Hippocampal formation (tissue), 2 donors: Measurements from ENCODE around the gene ALKBH7.

Source experiments
- DNase-seq, 2 donors: peaks; one replicate each; lab custom pipeline; 2025; lab: John Stamatoyannopoulos, UW

ALKBH7 gene

DNA sequence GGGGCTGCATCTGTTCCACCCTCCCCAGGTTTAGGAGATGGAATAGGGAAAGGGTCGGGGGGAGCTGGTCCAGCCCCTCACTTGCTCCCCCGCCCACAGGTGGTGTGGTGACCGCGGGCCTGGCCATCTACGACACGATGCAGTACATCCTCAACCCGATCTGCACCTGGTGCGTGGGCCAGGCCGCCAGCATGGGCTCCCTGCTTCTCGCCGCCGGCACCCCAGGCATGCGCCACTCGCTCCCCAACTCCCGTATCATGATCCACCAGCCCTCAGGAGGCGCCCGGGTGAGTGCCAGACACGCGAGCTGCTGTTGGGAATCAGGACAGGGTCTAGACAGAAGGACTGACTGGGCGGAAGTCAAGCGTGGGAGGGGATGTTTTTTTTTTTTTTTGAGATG is 8.2 kb upstream of the ALKBH7 start:
- no peak for DNase-seq

GRCh38 chr19:6373096-6373812 is 660 bp downstream of the ALKBH7 start:
- DNase-seq, result peak; percentile 97 to 98

DNA sequence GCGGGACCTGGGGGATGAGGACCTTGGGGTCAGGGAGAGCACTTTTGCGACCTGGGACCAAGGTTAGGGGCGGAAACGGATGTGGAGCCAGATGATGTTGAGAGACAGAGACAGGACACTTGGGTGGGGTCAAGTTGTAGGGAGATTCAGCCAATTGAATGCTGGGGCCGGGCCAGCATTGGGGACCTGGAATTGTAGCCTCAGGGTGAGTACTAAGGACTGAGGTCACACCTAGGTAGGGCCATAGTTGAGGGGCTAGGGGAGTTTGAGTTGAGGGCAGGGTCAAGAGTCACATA is 1.2 kb downstream of the ALKBH7 start:
- DNase-seq, result no peak

DNA sequence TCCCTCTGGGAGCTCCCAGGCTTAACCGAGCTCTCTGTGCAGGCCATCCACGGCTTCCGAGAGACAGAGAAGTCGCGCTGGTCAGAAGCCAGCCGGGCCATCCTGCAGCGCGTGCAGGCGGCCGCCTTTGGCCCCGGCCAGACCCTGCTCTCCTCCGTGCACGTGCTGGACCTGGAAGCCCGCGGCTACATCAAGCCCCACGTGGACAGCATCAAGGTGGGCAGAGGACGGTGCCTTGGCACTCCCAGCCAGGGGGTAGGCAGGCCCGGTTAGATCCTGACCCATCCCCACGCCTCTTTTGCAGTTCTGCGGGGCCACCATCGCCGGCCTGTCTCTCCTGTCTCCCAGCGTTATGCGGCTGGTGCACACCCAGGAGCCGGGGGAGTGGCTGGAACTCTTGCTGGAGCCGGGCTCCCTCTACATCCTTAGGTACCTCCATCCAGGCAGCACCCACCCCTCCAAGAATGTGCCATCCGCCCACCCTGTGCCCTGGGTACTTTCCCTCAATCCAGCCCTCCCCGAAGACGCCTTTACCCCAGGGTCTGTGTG is 1.6 kb downstream of the ALKBH7 start:
- no peak for DNase-seq

- DNase-seq, result no peak
These were observed 2.3 kb downstream of the ALKBH7 start for GRCh38 chr19:6374711-6375410.

DNA sequence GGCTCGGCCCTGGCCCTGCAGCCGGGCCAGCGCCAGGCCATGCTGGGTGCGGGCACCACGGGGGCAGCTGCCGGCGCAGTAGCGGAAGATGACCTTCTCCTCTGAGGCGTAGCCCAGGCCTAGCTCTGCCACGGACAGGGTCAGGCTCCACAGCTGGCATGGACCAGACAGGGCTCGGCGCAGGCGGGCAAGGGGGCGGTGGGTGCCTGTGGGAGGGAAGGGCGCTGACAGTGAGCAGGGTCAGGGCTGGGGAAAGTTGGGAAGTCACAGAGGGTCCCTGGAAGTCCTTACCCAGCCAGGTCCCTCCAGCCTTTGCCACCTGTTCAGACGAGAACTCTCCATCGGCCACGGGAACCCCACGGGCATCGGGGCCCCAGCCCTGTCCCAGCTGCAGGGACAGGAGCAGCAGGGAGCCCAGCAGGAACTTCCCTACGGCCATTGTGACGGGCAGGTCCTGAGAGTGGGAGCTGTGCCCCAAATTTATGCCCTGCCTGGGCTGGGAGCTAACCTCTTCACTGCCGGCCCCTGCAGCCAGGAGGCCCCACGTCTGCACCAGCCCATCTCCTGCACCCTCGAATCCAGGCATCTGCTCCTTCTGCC is 2.9 kb downstream of the ALKBH7 start, which contains the start of gene PSPN:
TSS of gene PSPN (minus strand) at position 523 of the 600 bp plus-strand sequence. CDS start at position 439, 84 bp downstream.
- no peak for DNase-seq

GRCh38 chr19:6376512-6377190 is 4.1 kb downstream of the ALKBH7 start:
- no peak for DNase-seq

DNA sequence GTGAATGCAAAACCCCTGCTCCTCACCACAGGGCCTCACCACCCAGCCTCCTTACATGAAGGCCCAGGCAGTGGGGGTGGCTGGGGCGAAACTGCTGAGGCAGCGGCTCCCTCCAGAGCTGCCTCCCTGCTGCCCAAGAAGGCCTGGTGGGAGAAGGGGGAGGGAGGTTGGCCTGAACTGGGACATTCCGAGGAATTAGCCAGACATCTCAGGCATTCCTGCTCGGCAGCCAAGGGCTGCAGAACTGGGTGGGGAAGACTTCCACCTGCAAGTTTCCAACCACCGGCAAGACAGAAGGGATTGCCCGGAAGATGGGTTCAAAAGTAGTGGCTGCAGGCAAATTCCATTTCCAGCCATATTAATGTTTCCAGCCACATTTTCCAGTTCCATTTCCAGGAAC is 5.4 kb downstream of the ALKBH7 start:
- DNase-seq, result no peak

DNA sequence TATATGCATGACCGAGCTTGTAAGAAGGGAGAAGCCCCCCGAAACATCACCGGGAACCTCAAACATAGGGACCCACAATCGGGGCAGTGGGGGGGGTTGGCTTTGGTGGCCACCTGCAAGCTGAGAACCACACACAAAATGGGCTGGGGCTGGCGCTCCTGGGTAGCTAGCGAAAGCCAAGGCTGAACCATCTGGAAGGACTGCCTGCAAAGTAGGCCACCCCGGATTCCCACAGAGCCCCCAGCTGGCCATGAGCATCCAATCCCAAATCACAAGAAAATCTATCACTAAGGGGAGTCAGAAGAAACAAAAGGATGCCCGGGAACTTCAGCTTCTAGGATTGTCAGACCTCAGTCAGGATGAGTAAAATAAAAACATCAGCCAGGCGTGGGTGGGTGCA is 5.9 kb downstream of the ALKBH7 start:
- DNase-seq, result no peak

- no peak for DNase-seq
These were observed 7.2 kb downstream of the ALKBH7 start for GRCh38 chr19:6379744-6380143.

- DNase-seq, result no peak
These were observed 8.6 kb downstream of the ALKBH7 start for GRCh38 chr19:6381030-6381750.

DNA sequence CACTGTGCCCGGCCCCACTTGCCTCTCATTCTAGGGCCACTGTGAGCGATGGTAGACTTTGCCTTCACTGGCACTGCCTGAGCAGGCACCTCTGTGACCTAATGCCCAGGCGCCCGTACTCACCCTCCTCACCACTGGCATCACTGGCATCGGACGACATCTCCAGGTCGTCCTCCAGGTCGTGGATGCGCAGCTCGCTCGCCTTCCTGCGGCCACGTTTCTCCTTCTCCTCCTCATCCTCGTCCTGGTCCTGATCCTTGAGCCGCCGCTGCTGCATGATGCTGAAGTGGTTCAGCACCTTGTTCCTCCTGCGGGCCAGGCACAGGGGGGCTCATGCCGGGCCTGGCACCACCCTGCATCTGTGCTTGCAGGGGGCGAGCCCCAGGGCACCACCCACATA is 10.6 kb downstream of the ALKBH7 start:
- DNase-seq, result no peak

DNA sequence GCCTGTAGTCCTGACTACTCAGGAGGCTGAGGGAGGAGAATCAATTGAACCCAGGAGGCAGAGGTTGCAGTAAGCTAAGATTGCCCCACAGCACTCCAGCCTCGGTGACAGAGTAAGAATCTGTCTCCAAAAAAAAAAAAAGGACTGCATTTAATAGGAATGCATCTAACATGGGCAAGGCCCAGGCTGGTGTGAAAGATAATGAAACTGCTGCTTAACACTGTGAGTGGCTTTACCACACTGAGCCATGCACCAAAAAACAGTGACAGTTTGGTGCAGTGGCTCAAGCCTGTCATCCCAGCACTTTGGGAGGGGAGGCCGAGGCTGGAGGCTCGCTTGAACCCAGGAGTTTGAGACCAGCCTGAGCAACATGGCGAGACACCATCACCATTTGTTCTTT is 11.8 kb downstream of the ALKBH7 start:
- DNase-seq, result no peak

GRCh38 chr19:6387372-6387771 is 14.8 kb downstream of the ALKBH7 start:
- no peak for DNase-seq

- no peak for DNase-seq
These were observed 19.9 kb downstream of the ALKBH7 start for GRCh38 chr19:6392221-6393073.

DNA sequence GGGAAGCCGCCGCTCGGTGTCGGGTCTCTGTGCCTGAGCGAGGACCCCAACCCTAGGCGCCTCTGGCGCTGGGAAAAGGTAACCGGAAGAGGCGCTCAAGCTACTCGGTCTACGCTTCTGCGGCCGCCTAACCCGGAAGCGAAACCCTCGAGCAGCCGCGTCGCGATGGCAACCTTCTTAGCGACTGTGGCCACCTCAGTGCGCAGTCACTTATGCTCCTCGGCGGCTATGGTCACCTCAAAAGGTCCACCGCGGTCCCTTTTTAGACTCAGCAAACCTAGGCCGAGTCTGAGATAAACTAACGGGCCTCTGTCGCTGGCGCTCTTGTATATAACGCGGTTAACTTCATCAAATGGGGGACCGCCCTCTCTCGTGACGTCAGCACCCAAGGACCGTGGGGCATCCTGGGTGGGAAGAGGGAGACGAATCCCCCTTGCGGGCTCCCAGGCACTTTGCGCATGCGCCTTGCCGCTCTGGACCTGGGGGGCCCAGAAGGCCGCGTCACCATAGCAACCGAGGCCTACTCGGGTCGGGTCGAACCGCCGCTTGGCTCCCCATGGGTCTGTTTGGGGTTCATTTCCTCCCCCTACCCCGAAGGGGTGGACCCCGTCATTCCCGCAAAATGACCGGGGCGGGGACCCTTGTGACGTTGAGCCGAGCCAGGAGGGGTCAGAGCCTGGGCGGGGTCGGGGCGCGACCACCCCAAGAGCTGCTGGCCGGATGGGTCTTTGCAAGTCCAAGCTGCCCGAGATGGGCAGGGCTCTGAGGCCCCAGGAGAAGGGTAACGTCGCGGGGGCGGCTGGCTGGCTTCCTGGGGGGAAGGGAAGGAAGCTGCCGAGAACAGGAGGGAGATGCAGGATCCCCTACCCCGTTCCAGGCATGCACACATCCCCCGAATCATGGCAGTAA is 20.7 kb downstream of the ALKBH7 start, which contains the start of gene GTF2F1:
TSS of gene GTF2F1 (minus strand) at position 91 of the 909 bp plus-strand sequence. CDS start 169 bp downstream, outside the sequence.
- peak; percentile 92 for DNase-seq

GRCh38 chr19:6393983-6394412 is 21.4 kb downstream of the ALKBH7 start:
- DNase-seq, result no peak

DNA sequence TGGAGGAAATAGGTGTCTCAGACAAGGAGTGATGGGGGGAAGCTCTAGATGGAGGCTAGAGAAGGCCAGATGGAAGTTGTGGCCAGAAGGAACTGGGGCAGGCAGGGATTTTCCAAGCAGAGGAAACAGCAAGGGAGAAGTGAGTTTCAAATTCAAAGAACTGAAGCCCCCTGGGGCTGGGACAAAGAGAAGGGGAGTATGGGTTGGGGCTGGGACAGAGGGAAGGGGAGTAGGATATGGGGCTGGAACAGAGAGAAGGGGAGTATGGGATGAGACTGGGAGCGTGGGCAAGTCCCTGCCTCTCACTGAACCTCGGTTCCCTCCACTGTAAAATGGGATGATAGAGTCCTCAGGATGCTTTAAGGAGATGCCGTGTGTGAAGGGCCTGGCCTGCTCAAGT is 22.2 kb downstream of the ALKBH7 start:
- DNase-seq, result no peak

GRCh38 chr19:6396305-6396704 is 23.7 kb downstream of the ALKBH7 start:
- DNase-seq, result no peak
